Measurements from ENCODE around the gene NFASC.
A peak's percentile ranks its signal among the peaks of the same experiment; 100 is the strongest.

The NFASC gene

DNA sequence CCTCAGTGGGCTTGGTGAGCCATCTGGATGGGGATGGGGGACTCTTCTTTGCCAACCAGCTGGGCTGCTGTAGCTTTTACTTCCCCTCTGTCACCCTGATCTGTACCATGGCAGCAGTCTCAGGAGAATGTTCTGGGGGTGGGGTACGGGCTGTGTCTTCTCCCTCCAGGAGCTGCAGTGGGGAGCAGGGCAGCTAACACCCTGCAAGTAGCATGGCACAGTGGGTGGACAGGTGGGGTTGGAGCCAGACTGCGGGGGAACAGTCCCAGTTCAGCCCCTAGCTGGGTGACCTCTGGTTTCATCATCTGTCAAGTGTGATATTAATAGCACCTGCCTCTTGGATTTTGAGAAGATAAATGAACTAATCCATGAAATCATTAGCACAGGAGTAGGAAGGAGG lies 3.1 kb downstream of the NFASC start:
- Histone ChIP-seq H3K27me3 (ENCODE audit: low read depth, low read length) (no peaks in the 10 kb centered on the region), H3K4me1 (ENCODE audit: control insufficient read depth in 1 of 2, insufficient read depth in 2 of 2, low read length in 2 of 2) (peaks cover 5 to 38% of the 10 kb centered on the region in 2 donors), H3K36me3 (ENCODE audit: control insufficient read depth in 1 of 2, insufficient read depth in 2 of 2, low read length in 2 of 2) (no peaks in the 10 kb centered on the region), H3K9me3 (ENCODE audit: control insufficient read depth in 1 of 2, low read length in 2 of 2) (no peaks in the 10 kb centered on the region), H3K27ac (ENCODE audit: low read length) (no peak overlapping the region), H3K4me3 (ENCODE audit: low read depth in 1 of 2, low read length in 2 of 2) (no peak overlapping the region)

- H3K9me3 ChIP-seq (ENCODE audit: control insufficient read depth in 1 of 2, low read length in 2 of 2) = no peaks in the 10 kb centered on the region
- H3K4me1 ChIP-seq (ENCODE audit: control insufficient read depth in 1 of 2, insufficient read depth in 2 of 2, low read length in 2 of 2) = peaks cover 5 to 44% of the 10 kb centered on the region in 2 donors
- H3K36me3 ChIP-seq (ENCODE audit: control insufficient read depth in 1 of 2, insufficient read depth in 2 of 2, low read length in 2 of 2) = no peaks in the 10 kb centered on the region
- H3K4me3 ChIP-seq (ENCODE audit: low read depth in 1 of 2, low read length in 2 of 2) = no peak overlapping the region
- no peak overlapping the region for H3K27ac ChIP-seq (ENCODE audit: low read length)
- no peaks in the 10 kb centered on the region for H3K27me3 ChIP-seq (ENCODE audit: low read depth, low read length)
Measured at GRCh38 chr1:204874274-204874673, 3.6 kb downstream of the NFASC start.

- H3K4me3 ChIP-seq (ENCODE audit: low read depth in 1 of 2, low read length in 2 of 2) = no peak overlapping the region
- no peaks in the 10 kb centered on the region for H3K36me3 ChIP-seq (ENCODE audit: control insufficient read depth in 1 of 2, insufficient read depth in 2 of 2, low read length in 2 of 2)
- H3K27ac ChIP-seq (ENCODE audit: low read length) = no peak overlapping the region
- H3K9me3 ChIP-seq (ENCODE audit: control insufficient read depth in 1 of 2, low read length in 2 of 2) = no peaks in the 10 kb centered on the region
- peaks cover 5 to 48% of the 10 kb centered on the region in 2 donors for H3K4me1 ChIP-seq (ENCODE audit: control insufficient read depth in 1 of 2, insufficient read depth in 2 of 2, low read length in 2 of 2)
- H3K27me3 ChIP-seq (ENCODE audit: low read depth, low read length) = no peaks in the 10 kb centered on the region
Measured at GRCh38 chr1:204875255-204875654, 4.6 kb downstream of the NFASC start.

GRCh38 chr1:204878621-204879234 lies 8.1 kb downstream of the NFASC start:
- Histone ChIP-seq H3K36me3 (ENCODE audit: control insufficient read depth in 1 of 2, insufficient read depth in 2 of 2, low read length in 2 of 2) (no peaks in the 10 kb centered on the region), H3K9me3 (ENCODE audit: control insufficient read depth in 1 of 2, low read length in 2 of 2) (no peaks in the 10 kb centered on the region), H3K4me3 (ENCODE audit: low read depth in 1 of 2, low read length in 2 of 2) (peak overlapping the region in 1 of 2 donors; percentile 13), H3K4me1 (ENCODE audit: control insufficient read depth in 1 of 2, insufficient read depth in 2 of 2, low read length in 2 of 2) (peaks cover 0 to 33% of the 10 kb centered on the region in 2 donors), H3K27ac (ENCODE audit: low read length) (no peak overlapping the region), H3K27me3 (ENCODE audit: low read depth, low read length) (no peaks in the 10 kb centered on the region)

DNA sequence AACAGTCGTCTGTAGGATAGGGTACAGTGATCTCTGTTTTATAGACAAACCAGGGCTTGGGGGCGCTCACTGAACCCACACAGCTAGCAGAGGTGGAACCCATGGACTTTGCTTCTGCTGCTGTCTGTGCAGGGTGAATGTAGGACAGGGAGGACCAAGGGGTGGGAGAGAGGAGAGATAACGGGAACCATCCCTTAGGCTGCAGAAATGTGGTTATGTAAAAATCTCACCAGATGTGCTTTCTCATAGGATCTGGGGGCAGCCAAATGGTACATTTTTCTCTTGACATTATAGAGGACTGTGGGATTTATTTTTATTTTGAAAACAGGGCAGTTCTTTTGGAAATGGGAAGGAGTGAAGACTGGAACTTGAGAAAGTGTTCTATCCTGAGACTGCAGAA lies 8.7 kb downstream of the NFASC start:
- H3K27me3 ChIP-seq (ENCODE audit: low read depth, low read length) = no peaks in the 10 kb centered on the region
- H3K4me1 ChIP-seq (ENCODE audit: control insufficient read depth in 1 of 2, insufficient read depth in 2 of 2, low read length in 2 of 2) = peaks cover 0 to 27% of the 10 kb centered on the region in 2 donors
- no peaks in the 10 kb centered on the region for H3K9me3 ChIP-seq (ENCODE audit: control insufficient read depth in 1 of 2, low read length in 2 of 2)
- H3K36me3 ChIP-seq (ENCODE audit: control insufficient read depth in 1 of 2, insufficient read depth in 2 of 2, low read length in 2 of 2) = no peaks in the 10 kb centered on the region
- no peak overlapping the region for H3K27ac ChIP-seq (ENCODE audit: low read length)
- H3K4me3 ChIP-seq (ENCODE audit: low read depth in 1 of 2, low read length in 2 of 2) = no peak overlapping the region

DNA sequence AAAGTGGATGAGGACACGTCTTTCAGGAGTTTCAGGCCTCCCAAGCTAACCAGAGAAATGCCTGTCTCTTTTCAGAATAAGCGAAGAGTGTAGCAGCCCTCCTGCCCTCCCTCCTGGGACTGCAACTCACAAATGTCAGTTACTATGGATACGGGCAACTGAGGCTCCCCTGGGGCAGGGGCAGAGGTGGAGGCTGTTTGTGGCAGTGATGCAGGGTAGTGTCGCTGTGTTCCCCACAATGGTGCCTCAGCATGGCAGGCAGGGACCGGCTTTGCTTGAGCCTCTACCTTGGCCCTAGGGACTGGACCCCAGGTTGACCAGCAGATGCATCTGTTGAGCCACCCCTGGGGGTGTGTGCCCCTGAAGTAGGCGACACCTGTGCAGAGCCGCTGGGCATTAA lies 10.2 kb downstream of the NFASC start:
- H3K9me3 ChIP-seq (ENCODE audit: control insufficient read depth in 1 of 2, low read length in 2 of 2) = no peaks in the 10 kb centered on the region
- H3K27me3 ChIP-seq (ENCODE audit: low read depth, low read length) = no peaks in the 10 kb centered on the region
- no peak overlapping the region for H3K27ac ChIP-seq (ENCODE audit: low read length)
- no peak overlapping the region for H3K4me3 ChIP-seq (ENCODE audit: low read depth in 1 of 2, low read length in 2 of 2)
- H3K4me1 ChIP-seq (ENCODE audit: control insufficient read depth in 1 of 2, insufficient read depth in 2 of 2, low read length in 2 of 2) = peaks cover 0 to 34% of the 10 kb centered on the region in 2 donors
- H3K36me3 ChIP-seq (ENCODE audit: control insufficient read depth in 1 of 2, insufficient read depth in 2 of 2, low read length in 2 of 2) = peaks cover 0 to 3% of the 10 kb centered on the region in 2 donors

DNA sequence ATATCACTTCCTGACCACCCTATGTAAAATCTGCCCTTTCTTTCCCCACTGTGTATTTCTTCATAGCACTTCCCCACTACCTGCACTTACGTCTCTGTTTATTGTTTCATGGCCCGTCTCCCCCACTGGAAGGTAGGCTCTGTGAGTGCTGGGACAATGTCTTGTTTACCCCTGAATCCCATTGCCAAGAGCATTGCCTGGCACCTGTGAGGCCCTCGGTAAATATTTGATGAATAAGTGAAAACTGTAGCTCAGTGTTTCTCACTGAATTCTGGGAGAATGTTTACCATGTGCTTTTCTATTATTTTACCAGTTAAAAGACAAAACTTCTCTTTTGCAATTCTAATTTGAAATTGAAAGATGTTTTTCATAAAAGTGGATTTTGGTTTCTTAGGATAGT lies 11.8 kb downstream of the NFASC start:
- Histone ChIP-seq H3K4me1 (ENCODE audit: control insufficient read depth in 1 of 2, insufficient read depth in 2 of 2, low read length in 2 of 2) (peaks cover 0 to 35% of the 10 kb centered on the region in 2 donors), H3K27me3 (ENCODE audit: low read depth, low read length) (no peaks in the 10 kb centered on the region), H3K9me3 (ENCODE audit: control insufficient read depth in 1 of 2, low read length in 2 of 2) (no peaks in the 10 kb centered on the region), H3K36me3 (ENCODE audit: control insufficient read depth in 1 of 2, insufficient read depth in 2 of 2, low read length in 2 of 2) (peaks cover 0 to 3% of the 10 kb centered on the region in 2 donors), H3K4me3 (ENCODE audit: low read depth in 1 of 2, low read length in 2 of 2) (no peak overlapping the region), H3K27ac (ENCODE audit: low read length) (no peak overlapping the region)

- no peak overlapping the region for H3K4me3 ChIP-seq (ENCODE audit: low read depth in 1 of 2, low read length in 2 of 2)
- no peak overlapping the region for H3K27ac ChIP-seq (ENCODE audit: low read length)
- H3K36me3 ChIP-seq (ENCODE audit: control insufficient read depth in 1 of 2, insufficient read depth in 2 of 2, low read length in 2 of 2) = peaks cover 0 to 3% of the 10 kb centered on the region in 2 donors
- H3K4me1 ChIP-seq (ENCODE audit: control insufficient read depth in 1 of 2, insufficient read depth in 2 of 2, low read length in 2 of 2) = peaks cover 0 to 38% of the 10 kb centered on the region in 2 donors
- H3K9me3 ChIP-seq (ENCODE audit: control insufficient read depth in 1 of 2, low read length in 2 of 2) = no peaks in the 10 kb centered on the region
- H3K27me3 ChIP-seq (ENCODE audit: low read depth, low read length) = no peaks in the 10 kb centered on the region
Measured at GRCh38 chr1:204883405-204883804, 12.7 kb downstream of the NFASC start.

- no peaks in the 10 kb centered on the region for H3K27me3 ChIP-seq (ENCODE audit: low read depth, low read length)
- no peak overlapping the region for H3K27ac ChIP-seq (ENCODE audit: low read length)
- peaks cover 7 to 22% of the 10 kb centered on the region in 2 donors for H3K4me1 ChIP-seq (ENCODE audit: control insufficient read depth in 1 of 2, insufficient read depth in 2 of 2, low read length in 2 of 2)
- H3K4me3 ChIP-seq (ENCODE audit: low read depth in 1 of 2, low read length in 2 of 2) = no peak overlapping the region
- no peaks in the 10 kb centered on the region for H3K9me3 ChIP-seq (ENCODE audit: control insufficient read depth in 1 of 2, low read length in 2 of 2)
- H3K36me3 ChIP-seq (ENCODE audit: control insufficient read depth in 1 of 2, insufficient read depth in 2 of 2, low read length in 2 of 2) = peaks cover 0 to 3% of the 10 kb centered on the region in 2 donors
Measured at GRCh38 chr1:204885288-204885711, 14.6 kb downstream of the NFASC start.

DNA sequence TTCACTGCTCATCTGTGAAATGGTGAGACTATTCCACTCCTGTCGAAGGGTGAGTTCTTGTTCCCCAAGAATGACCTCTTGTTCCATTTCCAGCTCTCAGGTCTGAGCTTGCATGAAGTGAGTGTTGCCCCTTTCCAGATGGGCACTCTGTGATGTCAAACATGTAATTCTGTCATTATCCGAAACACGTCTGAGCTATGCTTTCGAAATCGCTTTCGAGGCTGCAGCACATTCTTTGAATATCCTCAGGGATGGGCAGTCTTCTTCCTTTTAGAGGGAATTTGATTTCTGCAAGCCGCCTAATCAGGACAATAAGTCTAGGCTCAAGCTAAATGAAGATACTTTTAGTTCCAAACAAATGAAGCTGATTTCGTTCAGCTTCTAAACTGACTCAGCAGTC lies 15.1 kb downstream of the NFASC start:
- Histone ChIP-seq H3K27ac (ENCODE audit: low read length) (no peak overlapping the region), H3K9me3 (ENCODE audit: control insufficient read depth in 1 of 2, low read length in 2 of 2) (no peaks in the 10 kb centered on the region), H3K4me3 (ENCODE audit: low read depth in 1 of 2, low read length in 2 of 2) (no peak overlapping the region), H3K4me1 (ENCODE audit: control insufficient read depth in 1 of 2, insufficient read depth in 2 of 2, low read length in 2 of 2) (peaks cover 7 to 18% of the 10 kb centered on the region in 2 donors), H3K27me3 (ENCODE audit: low read depth, low read length) (no peaks in the 10 kb centered on the region), H3K36me3 (ENCODE audit: control insufficient read depth in 1 of 2, insufficient read depth in 2 of 2, low read length in 2 of 2) (peaks cover 0 to 3% of the 10 kb centered on the region in 2 donors)

GRCh38 chr1:204887846-204888245 lies 17.2 kb downstream of the NFASC start:
- Histone ChIP-seq H3K27ac (ENCODE audit: low read length) (no peak overlapping the region), H3K4me3 (ENCODE audit: low read depth in 1 of 2, low read length in 2 of 2) (no peak overlapping the region), H3K4me1 (ENCODE audit: control insufficient read depth in 1 of 2, insufficient read depth in 2 of 2, low read length in 2 of 2) (peaks cover 7 to 13% of the 10 kb centered on the region in 2 donors)

GRCh38 chr1:204888294-204888693 lies 17.6 kb downstream of the NFASC start:
- no peaks in the 10 kb centered on the region for H3K9me3 ChIP-seq (ENCODE audit: control insufficient read depth in 1 of 2, low read length in 2 of 2)
- H3K4me1 ChIP-seq (ENCODE audit: control insufficient read depth in 1 of 2, insufficient read depth in 2 of 2, low read length in 2 of 2) = peaks cover 7 to 13% of the 10 kb centered on the region in 2 donors
- no peak overlapping the region for H3K4me3 ChIP-seq (ENCODE audit: low read depth in 1 of 2, low read length in 2 of 2)
- H3K27me3 ChIP-seq (ENCODE audit: low read depth, low read length) = no peaks in the 10 kb centered on the region
- H3K36me3 ChIP-seq (ENCODE audit: control insufficient read depth in 1 of 2, insufficient read depth in 2 of 2, low read length in 2 of 2) = peaks cover 0 to 3% of the 10 kb centered on the region in 2 donors
- H3K27ac ChIP-seq (ENCODE audit: low read length) = peak overlapping the region; percentile 5

More at GRCh38 chr1:204887846-204888245, 17.2 kb downstream of the NFASC start:
- Histone ChIP-seq H3K9me3 (ENCODE audit: control insufficient read depth in 1 of 2, low read length in 2 of 2) (no peaks in the 10 kb centered on the region), H3K36me3 (ENCODE audit: control insufficient read depth in 1 of 2, insufficient read depth in 2 of 2, low read length in 2 of 2) (peaks cover 0 to 3% of the 10 kb centered on the region in 2 donors), H3K27me3 (ENCODE audit: low read depth, low read length) (no peaks in the 10 kb centered on the region)
